Activated CD4-positive, alpha-beta T cell treated with anti-CD3 and anti-CD28 coated beads, Interleukin-2, amount 50 U/mL, for 24 hours (primary cell): ENCODE measurements around the gene UNCX.

ENCODE experiments used
- DNase-seq, 2 donors: peaks; one replicate each; pipeline ENCODE4 v3.0.0-alpha.2; 2020; ENCODE audit warnings: low read depth in 1 of 2, low spot score in 1 of 2

The UNCX gene

DNA sequence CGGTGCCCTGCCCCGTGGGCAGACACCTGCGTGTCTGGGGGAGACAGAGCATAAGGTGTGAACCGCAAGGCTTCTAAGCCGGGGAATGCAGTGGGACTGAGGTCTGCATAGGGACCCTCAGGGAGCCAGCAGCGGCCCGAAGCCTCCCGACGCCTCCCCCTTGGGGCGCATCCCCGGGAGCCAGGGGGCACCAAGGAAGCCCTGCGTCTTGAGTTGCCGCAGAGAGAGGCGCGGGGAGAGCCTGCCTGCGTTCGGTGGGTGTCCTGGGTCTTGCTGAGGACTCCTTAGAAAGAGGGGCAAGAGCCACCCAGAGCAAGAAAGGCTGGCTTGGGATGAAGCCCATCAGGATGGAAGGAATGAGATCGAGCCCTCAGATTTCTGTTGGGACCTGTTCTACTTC is 18.2 kb upstream of the UNCX start:
- no peak for DNase-seq

DNA sequence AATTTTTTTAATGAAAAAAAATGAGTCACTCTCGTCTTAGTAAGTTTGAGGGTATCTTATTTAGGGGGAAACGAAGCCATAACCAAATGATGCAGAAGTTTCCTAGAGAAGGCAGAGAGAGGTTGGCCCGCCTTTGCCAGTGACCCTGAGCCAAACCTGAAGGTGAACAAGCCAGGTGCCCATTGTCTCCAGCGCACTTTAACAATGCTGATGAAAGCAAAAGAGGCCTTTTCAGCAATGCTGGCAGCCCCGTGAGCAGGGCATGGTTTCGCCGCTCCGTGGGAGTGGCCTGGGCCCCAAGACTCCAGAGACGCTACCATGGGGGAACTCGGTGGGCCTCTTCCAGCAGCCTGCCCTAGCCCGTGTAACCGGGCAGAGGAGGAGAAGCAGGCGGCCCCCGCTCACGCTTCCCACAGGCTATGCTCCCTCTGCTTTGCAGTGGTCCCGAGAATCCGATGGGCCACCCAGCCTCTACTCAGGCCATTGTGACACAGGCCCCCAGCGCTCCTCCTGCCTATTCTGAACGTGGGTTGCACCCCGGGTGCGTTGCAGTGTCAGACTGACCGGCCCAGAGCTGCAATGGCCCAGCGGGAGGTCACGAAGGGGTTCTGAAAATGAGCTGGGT is 14.0 kb upstream of the UNCX start:
- no peak for DNase-seq

DNA sequence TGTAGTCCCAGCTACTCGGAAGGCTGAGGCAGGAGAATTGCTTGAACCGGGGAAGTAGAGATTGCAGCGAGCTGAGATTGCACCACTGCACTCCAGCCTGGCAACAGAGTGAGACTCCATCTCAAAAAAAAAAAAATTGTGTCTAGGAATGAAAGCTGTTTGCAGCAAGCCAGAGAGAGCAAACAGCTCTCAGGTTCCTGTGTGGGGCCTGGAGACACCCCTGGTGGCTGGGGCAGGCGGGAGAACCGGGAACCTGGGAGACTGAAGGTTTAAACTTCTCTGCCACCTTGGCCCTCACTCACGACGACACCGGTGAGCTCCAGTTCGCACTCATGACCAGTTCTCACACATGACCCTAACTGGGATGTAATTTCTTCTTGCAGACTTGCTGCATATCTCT is 13.2 kb upstream of the UNCX start:
- no peak for DNase-seq

DNA sequence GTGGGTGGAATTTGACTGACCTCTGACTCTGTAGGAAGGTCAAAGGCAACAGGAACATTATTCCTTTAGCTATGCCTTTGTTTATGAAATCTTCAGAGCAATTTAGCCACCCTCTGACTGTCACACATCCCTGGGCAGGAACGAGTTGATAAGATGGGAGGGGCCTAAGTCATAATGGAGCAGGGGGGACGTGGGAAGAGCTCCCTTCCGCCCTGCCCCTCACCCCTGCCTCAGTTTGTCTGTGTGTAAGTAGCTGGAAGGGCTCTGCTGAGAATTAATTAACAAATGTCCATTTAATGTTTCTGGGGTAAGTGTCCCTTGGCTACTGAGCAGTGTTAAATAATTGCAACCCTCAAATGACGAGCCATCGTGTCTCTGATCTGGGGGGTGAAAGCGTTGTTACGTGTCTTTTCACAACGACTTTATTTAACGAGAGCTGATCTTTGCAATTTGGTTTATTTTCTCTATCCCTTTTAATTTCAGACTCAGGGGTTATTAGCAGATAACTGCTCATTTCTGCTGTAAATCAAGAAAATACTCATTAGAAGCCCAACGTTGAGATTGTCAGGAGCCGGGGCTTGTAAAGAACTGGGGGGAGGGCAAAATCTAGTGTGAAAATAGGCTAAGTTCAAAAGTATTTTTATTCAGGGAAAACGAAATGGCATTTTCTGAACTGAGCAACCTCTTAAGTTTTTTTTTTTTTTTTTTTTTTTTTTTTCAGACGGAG is 12.5 kb upstream of the UNCX start:
- DNase-seq = no peak

DNA sequence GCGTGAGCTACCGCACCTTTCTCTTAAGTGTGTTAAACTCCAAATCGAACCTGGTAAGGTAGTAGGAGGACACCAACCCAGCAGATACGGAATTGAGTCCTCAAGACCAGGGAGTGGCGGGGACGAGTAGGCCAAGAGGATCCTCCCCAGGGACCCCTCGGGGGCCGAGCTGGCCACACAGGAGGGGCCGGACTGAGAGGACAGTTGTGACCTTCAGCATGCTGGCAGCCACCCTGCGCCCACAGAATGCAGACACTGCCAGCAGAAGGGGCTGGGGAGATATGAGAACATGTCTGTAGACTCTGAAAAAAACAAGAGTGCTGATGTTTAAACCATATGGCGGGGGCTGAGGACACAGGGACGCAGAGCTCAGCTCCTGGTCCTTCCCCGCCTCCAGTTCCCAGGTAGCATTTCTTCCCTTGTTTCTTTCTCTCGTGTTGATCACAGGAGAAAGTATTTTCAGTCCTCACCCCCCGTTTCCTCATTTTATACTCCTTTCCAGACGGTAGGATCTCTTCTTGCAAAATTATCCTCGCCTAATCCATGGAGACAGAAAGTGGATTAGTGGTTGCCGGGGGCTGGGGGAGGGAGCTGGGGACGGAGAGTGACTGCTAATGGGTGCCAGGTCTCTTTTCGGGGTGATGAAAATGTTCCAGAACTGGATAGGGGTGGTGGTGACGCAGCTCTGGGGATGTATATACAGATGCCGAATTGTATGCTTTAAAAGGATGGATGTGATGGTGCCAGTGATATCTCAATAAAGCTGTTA is 11.5 kb upstream of the UNCX start:
- no peak for DNase-seq

DNA sequence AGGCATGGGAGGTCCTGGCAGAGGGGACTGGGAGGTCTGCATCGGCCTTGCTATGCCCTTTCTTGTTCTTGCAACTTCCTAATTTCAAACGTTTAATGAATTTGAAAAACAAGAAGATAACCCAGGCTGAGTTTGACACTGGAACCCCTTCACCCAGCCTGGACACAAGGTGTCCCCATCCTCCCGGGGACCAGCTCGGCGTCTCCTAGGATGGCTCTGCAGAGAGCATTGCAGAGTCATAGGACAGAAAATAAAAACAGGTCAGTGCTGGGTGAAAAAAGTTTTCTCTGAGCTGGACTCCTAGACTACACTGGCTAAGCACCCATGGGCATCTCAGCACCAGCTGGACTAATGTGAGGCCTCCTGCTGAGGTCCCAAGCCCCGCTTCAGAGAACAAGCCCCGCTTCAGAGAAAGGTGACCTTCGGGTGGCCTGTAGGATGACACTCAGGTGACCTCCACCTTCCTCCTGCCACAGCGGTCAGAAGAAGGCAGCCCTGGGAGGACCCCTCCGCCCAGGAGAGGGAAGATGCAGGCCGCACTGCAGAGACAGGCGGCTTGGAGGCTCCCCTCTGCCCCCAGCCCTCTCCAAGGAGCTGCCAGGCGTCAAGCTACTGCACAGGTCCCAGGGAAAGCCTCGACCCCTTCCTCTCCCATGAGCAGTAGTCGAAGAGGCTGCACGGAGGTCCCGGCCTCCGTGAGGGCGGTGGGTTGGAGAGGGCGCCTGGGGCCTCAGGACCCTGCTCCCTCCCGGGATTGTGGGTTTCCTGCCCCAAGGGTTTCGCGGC is 9.3 kb upstream of the UNCX start:
- DNase-seq = no peak

DNA sequence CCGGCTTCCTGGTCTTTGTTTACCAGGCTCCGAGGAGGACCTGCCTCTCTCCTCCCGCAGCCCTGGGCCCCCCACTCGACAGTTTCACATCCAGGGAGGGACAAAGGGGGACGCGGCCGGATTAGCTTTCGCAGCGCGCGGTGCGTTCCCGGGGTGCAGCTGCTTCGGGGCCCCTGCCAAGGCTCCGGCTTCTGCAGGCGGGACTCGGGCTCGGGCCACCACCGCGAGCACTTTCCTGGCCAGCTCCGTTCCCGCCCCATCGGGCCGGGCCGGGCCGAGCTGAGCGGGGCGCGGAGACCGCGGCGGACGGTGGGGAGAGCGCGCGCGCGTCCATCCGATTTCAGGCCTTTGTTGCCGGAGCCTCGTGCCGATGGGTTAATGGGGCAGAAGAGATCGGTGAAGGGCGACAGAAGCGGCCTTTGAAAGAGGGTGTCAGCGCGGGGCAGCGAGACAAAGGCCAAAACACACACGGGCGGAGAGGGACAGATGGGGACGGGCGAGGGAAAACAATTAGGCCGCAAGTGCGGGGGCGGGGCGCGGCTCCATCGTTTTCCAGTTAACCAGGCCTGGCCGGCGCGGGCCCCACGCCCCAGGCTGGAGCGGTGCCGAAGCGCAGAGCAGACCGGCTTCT is 8.5 kb upstream of the UNCX start:
- DNase-seq = no peak

DNA sequence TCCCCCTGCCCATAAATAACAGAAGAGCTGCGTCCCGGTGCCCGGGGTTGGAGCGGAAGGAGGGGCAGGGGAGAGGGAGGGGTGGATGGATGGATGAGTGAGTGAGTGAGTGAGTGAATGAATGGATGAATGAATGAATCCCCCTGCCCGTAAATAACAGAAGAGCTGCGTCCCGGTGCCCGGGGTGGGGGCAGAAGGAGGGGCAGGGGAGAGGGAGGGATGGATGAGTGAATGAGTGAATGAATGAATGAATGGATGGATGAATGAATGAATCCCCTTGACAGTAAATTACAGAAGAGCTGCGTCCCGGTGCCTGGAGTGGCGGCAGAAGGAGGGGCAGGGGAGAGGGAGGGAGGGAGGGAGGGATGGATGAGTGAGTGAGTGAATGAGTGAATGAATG is 7.6 kb upstream of the UNCX start:
- no peak for DNase-seq

DNA sequence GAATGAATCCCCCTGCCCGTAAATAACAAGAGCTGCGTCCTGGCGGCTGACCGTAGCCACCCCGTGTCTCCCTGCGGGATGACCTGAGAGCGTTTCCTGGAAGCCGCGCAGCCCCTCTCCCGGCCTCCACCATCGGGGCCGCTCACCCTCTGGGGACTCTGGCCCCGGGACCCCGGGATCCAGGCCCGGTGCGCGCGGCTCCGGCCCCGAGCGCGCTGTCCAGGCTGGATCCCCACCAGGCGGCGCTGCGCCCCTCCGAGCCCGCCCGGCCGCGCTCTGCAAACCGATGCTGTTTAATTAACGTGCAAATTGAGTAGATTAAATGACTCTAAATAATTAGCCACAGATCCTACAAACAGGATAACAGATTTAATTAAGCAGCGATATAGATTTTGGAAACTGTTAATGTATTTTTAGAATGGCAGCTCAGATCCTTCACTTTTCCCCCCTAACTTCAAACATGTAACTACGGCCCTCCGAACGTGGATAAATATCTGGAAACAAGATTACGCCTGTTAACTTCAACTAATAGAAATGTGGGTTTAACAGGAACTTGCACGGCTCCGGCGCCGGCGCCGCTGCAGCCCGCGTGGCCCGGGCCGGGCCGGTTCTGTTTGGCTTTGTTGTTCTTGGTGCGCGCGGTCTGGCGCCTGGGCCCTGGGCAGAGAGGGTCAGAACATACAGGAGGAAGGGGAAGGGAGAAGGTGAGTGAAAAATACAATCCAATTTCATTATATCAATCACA is 7.1 kb upstream of the UNCX start:
- peak in 1 of 2 donors; percentile 21 for DNase-seq

DNA sequence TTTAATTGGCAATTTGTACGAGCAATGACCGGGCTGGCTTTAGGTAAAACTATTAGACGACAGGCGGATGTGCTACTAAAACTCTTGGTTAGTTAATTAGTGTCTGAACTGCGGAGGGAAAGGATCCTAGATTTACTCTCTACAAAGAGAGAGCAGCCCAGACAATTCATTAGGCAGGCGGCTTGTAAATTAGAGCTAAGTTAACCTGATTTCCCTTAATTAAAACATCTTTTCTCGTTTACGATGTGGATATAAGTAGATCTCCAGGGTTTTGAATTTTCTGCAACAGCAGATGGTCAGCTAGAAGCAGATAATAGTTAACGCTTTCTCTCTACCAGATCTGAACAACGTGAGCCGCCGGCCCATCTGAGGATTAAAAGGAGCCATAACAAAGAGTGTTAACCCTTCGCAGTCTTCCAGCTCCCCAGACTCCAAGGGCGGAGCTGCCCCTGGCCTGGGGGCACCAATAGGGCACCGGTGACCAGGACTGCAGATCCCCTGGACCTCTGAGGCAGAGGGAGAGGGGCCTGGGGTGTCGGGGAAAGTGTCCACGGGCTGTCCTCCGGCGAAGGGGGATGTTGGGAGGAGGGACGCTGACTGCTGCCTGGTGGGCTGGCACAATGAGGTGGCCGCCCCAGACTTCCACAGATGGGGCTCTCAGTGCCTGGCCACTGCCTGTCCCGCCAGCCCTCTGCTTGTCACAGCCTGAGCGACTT is 6.3 kb upstream of the UNCX start:
- no peak for DNase-seq

DNA sequence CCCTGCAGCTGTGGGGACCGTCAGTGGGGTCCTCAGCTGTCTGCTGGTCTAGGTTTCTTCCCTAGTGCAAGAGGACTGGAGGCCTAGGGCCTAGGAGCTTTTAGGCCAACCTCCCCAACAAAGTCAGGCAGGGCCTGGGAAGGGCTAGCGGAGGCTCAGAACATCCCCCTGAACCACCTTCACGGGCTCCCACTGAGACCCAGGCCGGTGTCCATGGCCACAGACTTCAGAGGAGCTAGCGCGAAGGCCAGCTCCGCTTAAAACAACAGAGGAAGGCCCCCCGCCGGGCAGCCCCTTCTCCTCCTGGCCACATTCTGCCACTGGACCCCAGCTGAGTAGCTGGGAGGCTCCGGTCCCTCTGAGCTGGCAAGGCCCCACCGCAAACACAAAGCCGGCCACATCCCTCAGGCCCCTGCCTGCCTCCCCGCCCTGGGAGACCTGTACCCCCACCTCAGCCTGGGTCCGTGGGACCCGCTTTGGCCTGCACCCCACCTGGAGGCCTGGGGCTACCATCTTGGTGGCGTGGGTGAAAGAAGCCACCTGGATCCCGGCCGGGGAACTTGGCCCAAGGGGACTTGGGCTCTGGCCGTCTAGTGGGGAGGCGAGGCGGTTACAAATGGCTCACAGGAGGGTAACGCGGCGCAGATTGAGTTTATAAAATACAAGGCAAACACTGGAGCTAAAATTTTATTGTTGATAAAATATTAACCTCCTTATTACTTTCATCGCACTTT is 5.4 kb upstream of the UNCX start:
- no peak for DNase-seq

DNA sequence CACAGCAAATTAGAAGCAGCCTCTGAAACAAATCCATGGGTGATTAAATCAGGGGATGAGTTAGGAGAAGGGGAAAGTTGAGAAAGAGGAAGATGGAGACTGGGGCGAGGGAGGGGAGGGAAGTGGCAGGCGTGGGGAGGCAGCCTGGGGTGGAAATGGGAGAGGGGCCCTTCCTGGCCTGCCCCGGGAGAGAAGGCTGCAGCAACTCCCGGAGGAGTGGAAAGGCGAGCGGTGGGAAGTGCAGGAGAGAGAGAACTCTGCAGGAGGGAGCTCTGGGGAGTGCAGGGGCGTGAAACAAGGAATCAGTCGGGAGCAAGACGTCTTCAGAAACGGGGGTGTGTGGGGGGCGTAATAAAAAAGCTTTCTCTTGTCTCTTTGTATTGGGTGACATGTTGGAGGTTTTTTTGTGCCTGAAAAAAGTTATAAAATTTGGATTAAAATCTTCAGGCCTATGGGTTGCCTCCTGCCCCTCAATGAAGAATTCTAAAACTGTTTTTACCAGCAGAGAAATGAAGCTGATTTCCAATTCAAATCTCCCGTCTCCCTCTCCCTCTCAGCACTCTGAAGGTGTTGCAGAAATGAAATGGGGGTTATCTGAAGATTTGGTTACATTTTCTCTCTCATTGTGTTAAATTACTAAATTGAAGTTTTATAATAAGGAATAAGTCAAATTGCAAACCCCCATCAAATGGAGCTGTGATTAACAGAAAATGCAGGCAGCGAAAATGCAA is 4.7 kb upstream of the UNCX start:
- no peak for DNase-seq

DNA sequence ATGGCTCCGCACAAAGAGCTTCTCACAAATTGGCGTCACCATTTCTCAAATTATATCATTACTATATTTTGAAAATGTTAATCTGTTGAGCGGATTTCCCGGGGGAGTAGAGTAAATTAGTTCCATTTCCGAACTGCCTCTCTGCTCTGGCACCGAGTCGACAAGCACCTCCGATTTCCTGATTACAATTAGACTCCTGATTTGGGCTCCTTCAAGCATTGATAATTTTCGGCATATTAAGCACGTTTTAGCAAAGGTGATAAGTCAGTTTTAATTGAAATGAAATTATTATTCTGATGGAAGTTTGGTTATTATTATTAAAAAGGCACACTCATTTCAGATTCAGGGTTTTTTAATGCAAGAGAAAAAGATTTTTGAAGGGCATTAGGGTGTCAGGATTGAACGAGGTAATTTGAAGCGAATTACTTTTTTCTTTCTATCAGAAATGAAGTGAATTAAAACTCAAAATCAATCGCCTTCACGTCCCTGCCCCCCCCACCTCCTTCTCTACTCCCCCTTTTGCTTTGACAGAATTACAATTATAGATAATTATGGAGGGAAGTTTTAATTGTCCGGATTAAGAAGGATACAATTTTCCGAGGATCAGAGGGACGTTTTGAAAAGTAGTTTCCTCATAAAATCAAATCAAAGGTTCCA is 4.0 kb upstream of the UNCX start:
- no peak for DNase-seq

DNA sequence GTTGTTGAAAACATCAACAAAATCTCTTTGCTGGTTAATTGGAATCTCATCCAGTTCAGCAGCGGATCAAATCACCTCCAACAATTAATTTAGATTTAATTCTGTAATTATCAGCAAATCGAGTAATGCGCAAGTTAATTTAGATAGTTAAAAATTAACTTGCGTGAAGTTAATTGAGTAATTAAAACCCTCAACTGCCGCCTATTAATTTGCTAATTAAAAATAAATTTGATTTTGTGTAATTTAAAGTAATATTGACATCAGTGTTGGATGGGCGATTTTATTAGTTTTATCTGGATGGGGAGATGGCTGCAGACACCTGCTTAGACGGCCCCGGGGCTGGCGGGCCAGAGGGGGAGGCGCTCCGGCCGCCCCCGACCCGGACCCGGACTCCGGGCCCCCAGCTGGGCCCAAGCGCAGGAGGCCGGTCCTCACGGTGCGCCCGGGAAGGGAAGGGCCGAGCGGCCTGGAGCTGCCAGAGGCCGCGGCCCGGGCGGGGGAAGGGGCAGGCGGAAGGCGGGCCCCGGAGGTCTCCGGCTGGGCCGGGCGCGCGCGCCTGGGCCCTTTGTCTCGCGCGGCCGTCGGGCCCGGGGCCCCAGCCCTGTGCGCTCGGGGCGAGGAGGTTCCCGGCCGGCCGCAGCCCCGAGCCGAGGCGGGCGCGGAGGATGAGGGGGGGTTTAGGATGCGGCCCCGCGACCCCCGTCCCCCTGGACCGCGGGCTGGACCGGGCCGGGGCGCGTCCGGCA is 3.3 kb upstream of the UNCX start:
- DNase-seq = no peak

DNA sequence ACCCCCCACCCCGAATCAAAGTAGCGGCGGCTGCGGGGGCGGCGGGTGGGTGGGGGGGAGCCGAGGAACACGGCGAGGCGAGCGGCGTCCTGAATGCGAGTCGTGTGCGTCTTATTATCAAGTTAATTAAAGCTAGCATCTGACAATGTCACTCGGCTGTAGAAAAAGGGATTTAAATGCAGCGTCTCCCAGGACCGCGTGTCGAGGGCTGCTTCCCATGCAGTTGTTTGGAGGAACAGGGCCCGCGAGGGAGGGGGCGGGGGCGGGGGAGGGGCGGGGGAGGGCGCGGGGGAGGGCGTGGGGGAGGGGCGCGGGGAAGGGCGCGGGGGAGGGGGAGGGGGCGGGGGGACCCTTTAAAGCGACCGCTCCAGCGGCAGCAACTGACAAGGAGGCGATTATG is 2.7 kb upstream of the UNCX start:
- DNase-seq = no peak

DNA sequence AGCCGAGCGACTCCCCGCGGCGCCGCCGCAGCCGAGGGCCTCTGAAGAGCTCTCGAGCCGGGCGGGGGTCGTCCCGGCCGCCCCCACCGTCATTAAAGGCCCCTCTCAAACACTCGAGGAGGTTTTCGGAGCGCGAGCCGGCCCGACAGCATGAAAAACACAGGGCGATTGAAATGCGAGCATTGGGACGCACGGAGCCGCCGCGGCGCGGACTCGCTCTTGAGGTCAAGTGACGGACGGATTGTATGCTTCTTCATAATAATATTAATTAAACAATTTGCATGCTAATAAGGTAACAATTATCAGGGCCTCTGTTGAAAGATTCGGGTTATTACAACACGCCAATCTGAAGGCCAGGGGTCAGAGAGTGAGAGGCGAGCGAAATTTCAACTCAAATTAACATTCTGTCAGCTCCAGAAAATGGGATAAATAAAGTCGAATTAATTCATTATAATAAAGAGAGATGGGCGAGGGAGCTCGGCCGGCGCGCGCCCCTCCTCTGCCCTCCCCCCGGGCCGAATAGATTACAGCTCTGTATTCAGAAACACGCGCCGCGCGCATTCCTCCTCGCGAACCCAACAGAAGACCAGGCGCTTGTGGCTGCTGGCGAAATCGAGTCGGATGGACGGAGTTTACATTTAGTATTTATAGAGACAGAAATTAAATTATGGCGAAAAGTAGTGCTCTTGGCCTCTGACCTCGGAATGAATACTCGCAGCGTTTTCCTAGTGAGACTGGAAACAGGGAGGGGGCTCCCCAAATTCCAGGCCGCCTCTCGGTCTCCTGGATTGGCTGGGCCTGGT is 2.1 kb upstream of the UNCX start:
- no peak for DNase-seq
